Upper lobe of right lung (tissue), 1 donor: ENCODE data around the gene PHACTR4. TPM values are rescaled to one million over a fixed set of nuclear protein-coding genes. Genes with fewer than 3 reads are reported as not detected.
A peak's percentile ranks its signal among the peaks of the same experiment; 100 is the strongest.

ENCODE experiments used
- ATAC-seq: fragments of 200-7000 bp; cut with Tn5 transposase; one replicate; pipeline ENCODE4 v1.9.1; 2020; ENCODE audit warnings: mild to moderate bottlenecking, moderate library complexity
- DNase-seq: peaks from one replicate; pipeline ENCODE4 v3.0.0-alpha.2; 2020
- H3K27ac ChIP-seq: fragments of 200-600 bp; one replicate; pipeline ENCODE4 v1.8.0; 2022
- H3K27me3 ChIP-seq: fragments of 200-600 bp; one replicate; pipeline ENCODE4 v1.8.0; 2022; ENCODE audit warnings: mild to moderate bottlenecking
- H3K36me3 ChIP-seq: fragments of 200-600 bp; one replicate; pipeline ENCODE4 v1.8.0; 2022
- H3K4me1 ChIP-seq: fragments of 200-600 bp; one replicate; pipeline ENCODE4 v1.8.0; 2022
- H3K4me3 ChIP-seq: fragments of 200-600 bp; one replicate; pipeline ENCODE4 v1.8.0; 2022; ENCODE audit warnings: mild to moderate bottlenecking
- H3K9me3 ChIP-seq: fragments of 200-600 bp; one replicate; pipeline ENCODE4 v1.8.0; 2022
- intact Hi-C: fragments of 100-400 bp; cut with DNase I; formaldehyde crosslinking; loops from one replicate; pipeline ENCODE4 v1.11.0; 2022
- total RNA-seq: library from RNA; stranded (reverse); fragmentation: NEBNext Ultra II Directional; extraction: Animal tissue kit (Norgen Biotek cat#: 25700); gene quantifications from one replicate; pipeline ENCODE4 v1.2.1, GENCODE V29; 2021
- TF ChIP-seq, protein P1 (sequence below): fragments of 200-600 bp; IDR thresholded peaks from one replicate; pipeline ENCODE4 v1.8.0; 2022; ENCODE audit warnings: antibody characterized with exemption
- donor health status: DM: no; HTN: yes; CAD: no; lungs with severe emphysema.

Gene PHACTR4
- total RNA-seq, 1 donor from 2014 or later, result 43.2 TPM

DNA sequence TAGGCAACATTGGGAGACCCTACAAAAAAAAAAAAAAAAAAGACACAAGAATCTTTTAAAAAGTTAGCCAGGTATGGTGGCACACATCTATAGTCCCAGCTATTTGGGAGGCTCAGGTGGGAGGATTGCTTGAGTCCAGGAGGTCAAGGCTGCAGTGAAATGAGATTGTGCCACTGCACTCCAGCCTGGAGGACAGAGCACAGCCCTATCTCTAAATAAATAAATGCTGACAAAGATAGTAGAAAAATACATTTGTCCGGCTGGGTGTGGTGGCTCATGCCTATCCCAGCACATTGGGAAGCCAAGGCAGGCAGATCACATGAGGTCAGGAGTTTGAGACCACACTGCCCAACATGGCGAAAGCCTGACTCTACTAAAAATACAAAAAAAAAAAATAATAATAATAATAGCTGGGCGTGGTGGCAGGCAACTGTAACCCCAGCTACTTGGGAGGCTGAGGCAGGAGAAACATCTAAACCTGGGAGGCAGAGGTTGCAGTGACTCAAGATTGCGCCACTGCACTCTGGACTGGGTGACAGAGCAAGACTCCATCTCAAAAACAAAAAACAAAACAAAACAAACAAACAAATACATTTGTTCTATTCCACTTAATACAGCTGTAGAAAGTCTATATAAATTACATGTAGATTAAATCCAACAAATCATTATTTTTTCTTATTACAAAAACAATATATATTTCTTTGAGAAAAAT is 48.5 kb downstream of the PHACTR4 start:
- Histone ChIP-seq H3K27ac (no peak overlapping the region), H3K4me3 (no peak overlapping the region), H3K27me3 (no peaks in the 10 kb centered on the region), H3K36me3 (no peaks in the 10 kb centered on the region), H3K9me3 (no peaks in the 10 kb centered on the region), H3K4me1 (no peaks in the 10 kb centered on the region)
- DNase-seq (no peak), ATAC-seq (no peak)
- intact Hi-C loops, result no loop called here
- TF ChIP-seq, protein P1, sequence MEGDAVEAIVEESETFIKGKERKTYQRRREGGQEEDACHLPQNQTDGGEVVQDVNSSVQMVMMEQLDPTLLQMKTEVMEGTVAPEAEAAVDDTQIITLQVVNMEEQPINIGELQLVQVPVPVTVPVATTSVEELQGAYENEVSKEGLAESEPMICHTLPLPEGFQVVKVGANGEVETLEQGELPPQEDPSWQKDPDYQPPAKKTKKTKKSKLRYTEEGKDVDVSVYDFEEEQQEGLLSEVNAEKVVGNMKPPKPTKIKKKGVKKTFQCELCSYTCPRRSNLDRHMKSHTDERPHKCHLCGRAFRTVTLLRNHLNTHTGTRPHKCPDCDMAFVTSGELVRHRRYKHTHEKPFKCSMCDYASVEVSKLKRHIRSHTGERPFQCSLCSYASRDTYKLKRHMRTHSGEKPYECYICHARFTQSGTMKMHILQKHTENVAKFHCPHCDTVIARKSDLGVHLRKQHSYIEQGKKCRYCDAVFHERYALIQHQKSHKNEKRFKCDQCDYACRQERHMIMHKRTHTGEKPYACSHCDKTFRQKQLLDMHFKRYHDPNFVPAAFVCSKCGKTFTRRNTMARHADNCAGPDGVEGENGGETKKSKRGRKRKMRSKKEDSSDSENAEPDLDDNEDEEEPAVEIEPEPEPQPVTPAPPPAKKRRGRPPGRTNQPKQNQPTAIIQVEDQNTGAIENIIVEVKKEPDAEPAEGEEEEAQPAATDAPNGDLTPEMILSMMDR, result no peak

DNA sequence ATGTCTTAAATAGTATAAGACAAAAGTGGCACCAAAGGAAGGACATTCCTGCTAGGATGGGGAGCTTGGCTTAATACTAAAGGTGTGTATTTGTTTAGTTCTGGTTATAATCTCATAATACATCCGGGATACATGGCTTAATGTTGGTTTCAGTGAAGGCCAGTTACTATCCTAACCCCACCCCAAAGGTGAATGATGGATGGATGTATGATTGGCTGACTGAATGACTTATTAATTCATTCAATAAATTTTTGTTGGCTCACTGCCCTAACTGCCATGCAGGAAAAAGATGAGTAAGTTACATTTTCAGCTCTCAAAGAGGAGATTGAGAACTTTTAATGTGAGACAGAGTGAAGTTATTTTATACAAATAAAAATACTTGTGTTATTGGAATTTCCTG is 52.2 kb downstream of the PHACTR4 start:
- Histone ChIP-seq H3K4me3 (no peak overlapping the region), H3K27me3 (no peaks in the 10 kb centered on the region), H3K4me1 (no peaks in the 10 kb centered on the region), H3K36me3 (no peaks in the 10 kb centered on the region), H3K9me3 (no peaks in the 10 kb centered on the region), H3K27ac (no peak overlapping the region)
- TF ChIP-seq, protein P1, result no peak
- ATAC-seq (no peak), DNase-seq (no peak)
- intact Hi-C loops, result no loop called here

DNA sequence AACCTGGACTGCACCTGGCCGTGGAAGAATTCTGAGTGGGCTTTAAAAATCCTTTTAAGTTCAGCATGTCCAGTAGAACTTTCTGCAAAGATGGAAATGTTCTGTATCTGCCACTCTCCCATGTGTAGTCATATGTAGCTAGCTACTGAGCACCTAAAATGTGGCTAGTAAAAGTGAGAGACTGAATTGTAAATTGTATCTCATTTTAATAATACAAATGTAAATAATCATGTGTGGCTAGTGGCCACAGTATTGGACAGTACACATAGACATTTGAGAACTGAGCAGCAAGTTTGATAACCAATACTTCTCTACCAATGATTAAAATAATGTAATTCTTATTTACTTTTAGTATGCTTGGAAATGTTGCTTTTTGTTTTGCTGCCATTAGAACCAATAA is 57.3 kb downstream of the PHACTR4 start:
- ATAC-seq, result no peak
- Histone ChIP-seq H3K9me3 (no peaks in the 10 kb centered on the region), H3K27me3 (no peaks in the 10 kb centered on the region), H3K36me3 (no peaks in the 10 kb centered on the region), H3K27ac (no peak overlapping the region), H3K4me3 (no peak overlapping the region), H3K4me1 (no peaks in the 10 kb centered on the region)
- no peak for DNase-seq
- TF ChIP-seq, protein P1, result no peak
- intact Hi-C loops, result no loop called here

DNA sequence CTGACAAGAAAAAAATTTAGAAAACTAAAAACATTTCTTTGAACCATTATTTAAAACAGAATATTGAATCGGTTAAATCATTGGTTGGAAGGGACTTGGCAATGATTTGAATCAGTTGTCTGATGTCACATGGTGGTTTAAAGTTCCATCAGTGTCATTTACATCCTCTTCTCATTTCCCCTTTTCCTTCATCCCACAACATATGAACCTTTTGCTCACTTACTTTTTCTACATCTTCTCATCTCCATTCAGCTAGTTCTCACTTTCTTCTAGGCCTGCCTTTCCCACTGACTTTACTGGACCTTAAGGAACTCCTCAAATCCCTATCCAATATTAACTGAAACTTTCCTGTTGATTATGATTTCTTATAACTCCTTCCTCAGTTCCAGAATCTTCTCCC is 58.5 kb downstream of the PHACTR4 start:
- Histone ChIP-seq H3K4me3 (no peak overlapping the region), H3K4me1 (no peaks in the 10 kb centered on the region), H3K36me3 (no peaks in the 10 kb centered on the region), H3K27ac (no peak overlapping the region), H3K9me3 (no peaks in the 10 kb centered on the region), H3K27me3 (no peaks in the 10 kb centered on the region)
- ATAC-seq (peak; percentile 57), DNase-seq (no peak)
- intact Hi-C loops, result no loop called here
- TF ChIP-seq, protein P1, result no peak

DNA sequence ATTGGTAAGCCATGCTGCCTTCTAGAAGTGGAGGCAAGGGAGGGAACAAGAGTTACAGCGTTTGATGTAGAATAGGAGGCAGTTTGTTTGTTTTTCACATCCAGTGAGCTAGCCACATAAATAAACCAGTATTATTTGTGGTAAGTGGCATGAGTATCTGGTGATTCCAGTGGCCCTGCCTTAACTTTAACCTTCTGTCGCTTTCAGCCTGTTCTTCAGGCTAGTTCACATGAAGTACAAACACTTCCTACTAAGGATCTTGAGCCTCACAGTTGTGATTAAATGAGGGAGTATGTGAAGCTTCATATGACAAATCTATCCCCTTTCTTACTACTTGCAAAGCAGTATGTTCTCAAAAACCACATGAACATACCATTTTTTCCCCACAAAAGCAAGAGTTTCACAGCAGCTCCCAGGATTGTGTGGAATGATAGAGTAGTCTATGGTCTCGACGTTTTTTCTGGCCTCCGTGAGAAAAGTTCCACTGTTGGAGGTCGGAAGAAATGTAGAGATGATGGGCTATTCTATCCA is 59.5 kb downstream of the PHACTR4 start:
- Histone ChIP-seq H3K27ac (no peak overlapping the region), H3K4me3 (no peak overlapping the region), H3K4me1 (no peaks in the 10 kb centered on the region), H3K9me3 (no peaks in the 10 kb centered on the region), H3K27me3 (no peaks in the 10 kb centered on the region), H3K36me3 (no peaks in the 10 kb centered on the region)
- no peak for DNase-seq
- intact Hi-C loops, result no loop called here
- TF ChIP-seq, protein P1, result no peak
- no peak for ATAC-seq
